Nephron (organoid): ENCODE measurements around the gene UGT2B11.
"Not testable (repeated sequence)": the region's sequence is repeated elsewhere in the genome, so short reads cannot be mapped to it uniquely, and the experiment has no call there.

Experiments used
- H3K27ac Mint-ChIP-seq, 3 experiments: 2 replicates each; pipeline ENCODE4 v1.8.0; 2020; ENCODE audit warnings: mixed read lengths in 3 of 3, mild to moderate bottlenecking in 2 of 3, moderate library complexity in 1 of 3
- H3K27me3 Mint-ChIP-seq: 2 replicates; pipeline ENCODE4 v1.8.0; 2021; ENCODE audit warnings: low read depth, mild to moderate bottlenecking, moderate library complexity, mixed read lengths
- H3K36me3 Mint-ChIP-seq: 2 replicates; pipeline ENCODE4 v1.8.0; 2020; ENCODE audit warnings: low read depth, mixed read lengths
- H3K4me1 Mint-ChIP-seq: 2 replicates; pipeline ENCODE4 v1.8.0; 2020; ENCODE audit warnings: mixed read lengths
- H3K4me3 Mint-ChIP-seq, 3 experiments: 2 replicates each; pipeline ENCODE4 v1.8.0; 2020; ENCODE audit warnings: mild to moderate bottlenecking in 3 of 3, mixed read lengths in 3 of 3, moderate library complexity in 2 of 3
- H3K9me3 Mint-ChIP-seq: 2 replicates; pipeline ENCODE4 v1.8.0; 2020; ENCODE audit warnings: mixed read lengths
- CTCF ChIP-seq, 3 experiments: fragments of 200-600 bp; sonication (generic); IDR thresholded peaks; one replicate each; pipeline ENCODE4 v1.5.0; 2021; ENCODE audit warnings: antibody characterized with exemption in 3 of 3; ENCODE audit not compliant: unreplicated experiment in 3 of 3

UGT2B11 gene

GRCh38 chr4:69214716-69215115 lies at the start of gene UGT2B11:
UGT2B11 (minus strand) TSS chr4:69214748; CDS start chr4:69214722, 26 bp downstream.
- H3K27ac Mint-ChIP-seq, result no peak within 1 kb of the TSS
- no peaks in the 10 kb centered on the region for H3K9me3 Mint-ChIP-seq
- H3K4me1 Mint-ChIP-seq, result no peaks in the 10 kb centered on the region
- H3K36me3 Mint-ChIP-seq, result no peaks in the 10 kb centered on the region
- no peaks in the 10 kb centered on the region for H3K27me3 Mint-ChIP-seq
- H3K4me3 Mint-ChIP-seq, result no peak within 1 kb of the TSS
- TF ChIP-seq CTCF (IDR thresholded peaks at IDR 0.05; ENCODE audit: unreplicated experiment in 3 of 3), result no peak

DNA sequence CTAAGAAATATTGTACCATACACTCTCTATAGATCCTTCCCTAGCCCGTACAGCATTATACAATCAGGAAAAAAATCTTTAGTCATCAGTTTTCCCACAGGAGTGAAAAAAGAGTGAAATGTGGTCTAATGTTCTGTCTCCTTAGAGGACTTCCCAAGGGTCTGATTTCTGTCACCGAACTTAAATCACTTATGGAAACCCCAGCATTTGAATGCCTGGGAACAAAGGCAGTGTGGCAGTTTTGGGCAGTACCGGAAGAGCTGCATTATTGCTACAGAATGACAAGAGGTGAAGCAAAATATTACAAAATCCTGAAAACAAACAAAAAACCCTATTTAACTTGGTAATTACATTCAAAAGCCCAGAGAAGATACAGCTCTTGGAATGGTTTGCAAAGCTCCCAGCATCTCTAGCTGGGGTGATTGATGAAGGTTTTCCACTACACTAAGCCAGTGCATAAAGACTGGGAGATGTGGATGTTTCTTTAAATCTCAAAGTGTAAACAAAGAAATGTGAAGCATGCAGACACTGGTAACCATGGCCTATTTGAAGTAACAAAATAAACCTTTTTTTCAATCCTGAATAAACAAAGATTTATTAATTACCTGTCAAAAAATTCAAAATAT lies 38.7 kb upstream of the UGT2B11 start:
- not testable (repeated sequence) for H3K4me1 Mint-ChIP-seq, H3K4me3 Mint-ChIP-seq, H3K27me3 Mint-ChIP-seq, H3K27ac Mint-ChIP-seq, H3K9me3 Mint-ChIP-seq, H3K36me3 Mint-ChIP-seq

GRCh38 chr4:69250884-69251283 lies 36.3 kb upstream of the UGT2B11 start:
- H3K4me1 Mint-ChIP-seq, H3K27ac Mint-ChIP-seq, H3K36me3 Mint-ChIP-seq, H3K27me3 Mint-ChIP-seq, H3K4me3 Mint-ChIP-seq, H3K9me3 Mint-ChIP-seq: not testable (repeated sequence)

DNA sequence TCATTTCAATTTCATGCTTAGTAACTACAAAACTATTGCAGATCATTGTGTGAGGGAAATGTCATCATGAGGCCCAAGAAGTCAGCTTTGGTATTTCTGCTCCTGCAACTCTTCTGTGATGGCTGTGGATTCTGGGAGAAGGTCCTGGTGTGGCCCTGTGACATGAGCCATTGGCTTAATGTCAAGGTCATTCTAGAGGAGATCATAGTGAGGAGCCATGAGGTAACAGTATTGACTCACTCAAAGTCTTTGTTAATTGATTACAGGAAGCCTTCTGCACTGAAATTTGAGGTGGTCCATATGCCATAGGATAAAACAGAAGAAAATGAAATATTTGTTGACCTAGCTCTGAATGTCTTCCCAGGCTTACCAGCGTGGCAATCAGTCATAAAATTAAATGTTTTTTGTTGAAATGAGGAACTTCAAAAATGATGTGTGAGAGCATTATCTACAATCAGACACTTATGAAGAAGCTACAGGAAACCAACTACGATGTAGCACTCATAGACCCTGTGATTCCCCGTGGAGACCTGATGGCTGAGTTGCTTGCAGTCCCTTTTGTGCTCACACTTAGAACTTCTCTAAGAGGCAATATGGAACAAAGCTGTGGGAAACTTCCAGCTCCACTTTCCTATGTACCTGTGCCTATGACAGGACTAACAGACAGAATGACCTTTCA lies 28.2 kb upstream of the UGT2B11 start:
- not testable (repeated sequence) for H3K27me3 Mint-ChIP-seq, H3K4me1 Mint-ChIP-seq, H3K36me3 Mint-ChIP-seq, H3K9me3 Mint-ChIP-seq, H3K4me3 Mint-ChIP-seq, H3K27ac Mint-ChIP-seq

DNA sequence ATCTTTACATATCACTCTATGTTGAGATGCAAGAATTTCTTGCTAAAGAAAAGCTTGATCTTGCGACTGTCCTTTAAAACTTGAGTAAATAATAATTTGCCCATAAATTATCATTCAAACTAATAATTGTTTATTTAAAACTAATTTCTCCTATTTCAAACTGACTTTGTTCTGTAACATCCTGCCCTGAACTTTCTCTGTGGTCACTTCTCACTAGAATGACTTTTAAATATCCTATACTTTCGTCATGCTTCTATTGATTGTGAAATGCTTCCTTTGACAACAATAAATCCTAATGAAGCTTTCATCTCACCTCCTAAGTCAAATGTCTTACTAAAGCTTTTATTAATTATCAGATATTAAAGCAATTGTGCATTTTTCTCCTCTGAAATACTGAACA lies 27.2 kb upstream of the UGT2B11 start:
- not testable (repeated sequence) for H3K4me1 Mint-ChIP-seq, H3K36me3 Mint-ChIP-seq, H3K4me3 Mint-ChIP-seq, H3K9me3 Mint-ChIP-seq, H3K27me3 Mint-ChIP-seq, H3K27ac Mint-ChIP-seq

DNA sequence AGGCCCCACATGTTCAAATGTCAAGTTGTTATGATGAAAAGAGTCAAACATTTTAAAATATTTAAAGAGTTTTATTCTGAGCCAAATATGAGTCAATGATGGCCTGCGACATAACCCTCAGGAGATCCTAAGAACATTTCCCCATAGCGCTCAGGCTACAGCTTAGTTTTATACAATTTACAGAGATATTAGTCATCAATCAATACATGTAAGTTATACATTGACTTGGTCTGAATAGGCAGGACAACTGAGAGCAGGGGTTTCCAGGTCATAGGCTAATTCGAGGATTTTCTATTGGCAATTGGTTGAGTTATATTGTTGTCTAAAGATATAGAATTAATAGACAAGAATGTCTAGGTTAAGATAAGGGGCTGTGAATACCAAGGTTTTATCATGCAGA lies 26.2 kb upstream of the UGT2B11 start:
- H3K36me3 Mint-ChIP-seq, H3K27me3 Mint-ChIP-seq, H3K4me3 Mint-ChIP-seq, H3K4me1 Mint-ChIP-seq, H3K27ac Mint-ChIP-seq, H3K9me3 Mint-ChIP-seq: not testable (repeated sequence)

- no peak for TF ChIP-seq CTCF (IDR thresholded peaks at IDR 0.05; ENCODE audit: unreplicated experiment in 3 of 3)
- Mint-ChIP-seq H3K4me1 (no peaks in the 10 kb centered on the region), H3K9me3 (peaks cover 3% of the 10 kb centered on the region), H3K36me3 (no peaks in the 10 kb centered on the region), H3K27ac (no peak overlapping the region), H3K4me3 (no peak overlapping the region), H3K27me3 (no peaks in the 10 kb centered on the region)
Observed at GRCh38 chr4:69239557-69240168, 25.1 kb upstream of the UGT2B11 start.

- no peak for TF ChIP-seq CTCF (IDR thresholded peaks at IDR 0.05; ENCODE audit: unreplicated experiment in 3 of 3)
- Mint-ChIP-seq H3K4me3 (no peak overlapping the region), H3K9me3 (peaks cover 3% of the 10 kb centered on the region), H3K27ac (no peak overlapping the region), H3K36me3 (no peaks in the 10 kb centered on the region), H3K4me1 (no peaks in the 10 kb centered on the region), H3K27me3 (no peaks in the 10 kb centered on the region)
Observed at GRCh38 chr4:69239092-69239491, 24.5 kb upstream of the UGT2B11 start.
